Pericardium fibroblast (primary cell): ENCODE data around the gene STIL. TPM values are rescaled to one million over a fixed set of nuclear protein-coding genes. Genes with fewer than 3 reads are reported as not detected.

Source experiments
- total RNA-seq: library from RNA; depleted of rRNA; stranded (reverse); fragments of >200 nt; gene quantifications from 2 replicates; pipeline ENCODE4 v1.2.3, GENCODE V29; 2015

The STIL gene
- 1.6 TPM in 2 replicates for total RNA-seq

DNA sequence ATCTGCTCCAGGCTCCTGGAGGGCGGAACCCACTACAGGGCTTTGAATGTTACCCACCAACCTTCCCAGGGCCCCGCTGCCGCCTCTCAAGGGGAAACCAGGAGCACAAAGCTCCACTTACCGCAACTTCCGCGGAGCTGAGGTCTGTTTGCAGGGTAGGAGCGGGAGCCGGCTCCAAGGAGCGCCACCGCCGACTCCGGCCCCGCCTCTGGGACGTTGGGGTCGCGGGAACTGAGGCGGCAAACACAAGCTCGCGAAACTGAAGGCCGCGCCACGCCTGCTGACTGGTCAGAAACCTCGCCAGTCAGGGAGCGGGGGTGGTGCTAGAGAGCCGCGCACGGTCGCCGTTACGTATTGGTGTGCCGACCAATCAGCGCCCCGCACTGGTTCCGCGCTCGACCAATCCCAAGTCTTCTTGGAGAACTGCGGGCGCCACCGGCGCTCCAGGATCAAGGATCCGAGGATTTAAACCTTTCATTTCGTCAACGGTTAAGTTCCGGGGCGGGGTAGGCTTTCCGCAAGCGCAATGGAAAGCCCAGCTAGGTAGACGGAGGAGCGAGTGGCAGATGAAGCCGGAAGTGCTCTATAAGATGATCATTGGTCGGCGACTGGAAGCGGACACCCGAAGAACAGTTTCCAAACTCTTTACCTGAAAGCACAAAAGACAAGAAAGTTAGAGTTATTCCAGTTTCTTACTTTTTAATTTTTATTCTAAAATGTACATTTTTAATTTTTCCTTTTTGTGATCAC lies at the start of gene STIL:
Gene STIL (minus strand): TSS at position 233 of the 750 bp plus-strand sequence. CDS start 3,828 bp downstream, outside the sequence.

DNA sequence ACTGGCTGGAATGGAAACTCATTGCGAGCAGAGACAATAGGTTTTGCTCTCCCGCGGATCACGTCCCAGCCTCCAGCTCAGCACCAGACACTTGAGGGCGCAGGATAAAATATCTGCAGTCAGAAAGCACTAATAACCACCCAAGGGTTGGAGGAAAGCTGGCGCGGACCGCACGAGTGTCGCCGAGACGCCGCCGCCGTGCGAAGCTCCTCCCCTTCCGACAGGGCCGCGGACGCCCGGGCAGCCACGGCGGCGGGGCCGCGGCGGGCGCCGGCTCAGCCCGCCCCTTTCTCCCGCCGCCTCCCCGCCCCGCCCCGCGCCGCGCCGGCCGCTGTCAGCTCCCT lies 19.6 kb upstream of the STIL start, which contains the start of gene CMPK1:
Gene CMPK1 (plus strand): TSS at position 213 of the 344 bp plus-strand sequence. CDS start 156 bp downstream, outside the sequence.

DNA sequence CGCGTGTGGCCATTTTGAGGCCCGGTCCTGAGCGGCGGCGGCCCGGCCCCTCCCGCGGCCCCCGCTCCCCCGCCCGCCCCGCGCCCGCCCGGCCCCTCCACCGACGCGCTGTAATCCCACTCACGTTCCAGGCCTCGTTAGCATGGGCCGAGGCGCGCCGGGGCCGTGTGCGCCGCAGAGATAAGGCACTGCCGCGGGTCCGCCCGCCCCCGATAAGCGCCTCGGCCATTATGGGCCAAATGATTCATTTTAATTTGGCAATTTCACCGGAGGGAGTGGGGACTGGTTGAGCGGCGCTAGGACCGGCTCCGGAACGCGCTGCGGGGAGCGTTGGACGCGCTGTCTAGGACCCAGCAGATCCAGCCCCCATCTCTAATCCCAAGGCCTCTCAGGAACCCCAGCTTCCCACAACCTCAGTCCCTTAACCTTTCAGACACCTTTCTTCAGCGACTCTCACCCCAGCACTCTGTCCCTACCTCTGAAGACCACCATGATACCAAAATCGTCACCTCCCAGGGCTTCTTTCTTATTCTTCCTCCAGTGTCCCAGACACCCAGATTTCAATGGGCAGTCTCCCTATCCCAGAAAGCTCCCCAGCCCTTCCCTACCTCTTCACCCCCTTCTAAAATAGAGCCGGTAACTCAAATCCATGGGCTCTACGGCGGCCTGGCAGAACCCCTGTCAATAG lies 81.6 kb downstream of the STIL start, which contains the start of gene TAL1:
Gene TAL1 (minus strand): TSS at position 39 of the 688 bp plus-strand sequence. CDS start 6,337 bp downstream, outside the sequence.

Other genes with a start within 250 kb of the STIL start
- not detected in 2 replicates for gene CYP4Z1, start 246.9 kb downstream of the STIL start, total RNA-seq
- not detected in 2 replicates for gene CYP4A22, start 176.7 kb downstream of the STIL start, total RNA-seq
- 1.1 TPM in 1 of 2 replicates, not detected in the other for gene PDZK1IP1, start 124.1 kb downstream of the STIL start, total RNA-seq
- gene TAL1, start 81.9 kb downstream of the STIL start, total RNA-seq, result not detected in 2 replicates
- 48.2 and 66.6 TPM in 2 replicates for gene CMPK1, start 19.6 kb upstream of the STIL start, total RNA-seq
- 0.12 TPM in 1 of 2 replicates, not detected in the other for gene FOXE3, start 102.1 kb upstream of the STIL start, total RNA-seq
- 0.23 and 2.2 TPM in 2 replicates for gene FOXD2, start 123.9 kb upstream of the STIL start, total RNA-seq